Testis (tissue), 2 donors: Measurements from ENCODE around the gene TWNK.

Experiments used
- POLR2A ChIP-seq: fragments of 450-650 bp; IDR thresholded peaks from one replicate; pipeline ENCODE4 v1.6.1; 2017; ENCODE audit warnings: antibody characterized with exemption, mild to moderate bottlenecking, moderate library complexity
- TF ChIP-seq, protein P1 (sequence below), 3 experiments: fragments of 450-650 bp in 2 of 3; fragments of 200-600 bp in 1 of 3; sonication (generic) in 1 of 3; IDR thresholded peaks; one replicate each; pipeline ENCODE4 v1.5.1; 2016 to 2019; ENCODE audit warnings: antibody characterized with exemption in 3 of 3, mild to moderate bottlenecking in 2 of 3, moderate library complexity in 1 of 3

GRCh38 chr10:100998183-100998990 lies 11.0 kb downstream of the TWNK start:
- TF ChIP-seq POLR2A = no peak
- TF ChIP-seq, protein P1, sequence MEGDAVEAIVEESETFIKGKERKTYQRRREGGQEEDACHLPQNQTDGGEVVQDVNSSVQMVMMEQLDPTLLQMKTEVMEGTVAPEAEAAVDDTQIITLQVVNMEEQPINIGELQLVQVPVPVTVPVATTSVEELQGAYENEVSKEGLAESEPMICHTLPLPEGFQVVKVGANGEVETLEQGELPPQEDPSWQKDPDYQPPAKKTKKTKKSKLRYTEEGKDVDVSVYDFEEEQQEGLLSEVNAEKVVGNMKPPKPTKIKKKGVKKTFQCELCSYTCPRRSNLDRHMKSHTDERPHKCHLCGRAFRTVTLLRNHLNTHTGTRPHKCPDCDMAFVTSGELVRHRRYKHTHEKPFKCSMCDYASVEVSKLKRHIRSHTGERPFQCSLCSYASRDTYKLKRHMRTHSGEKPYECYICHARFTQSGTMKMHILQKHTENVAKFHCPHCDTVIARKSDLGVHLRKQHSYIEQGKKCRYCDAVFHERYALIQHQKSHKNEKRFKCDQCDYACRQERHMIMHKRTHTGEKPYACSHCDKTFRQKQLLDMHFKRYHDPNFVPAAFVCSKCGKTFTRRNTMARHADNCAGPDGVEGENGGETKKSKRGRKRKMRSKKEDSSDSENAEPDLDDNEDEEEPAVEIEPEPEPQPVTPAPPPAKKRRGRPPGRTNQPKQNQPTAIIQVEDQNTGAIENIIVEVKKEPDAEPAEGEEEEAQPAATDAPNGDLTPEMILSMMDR (IDR thresholded peaks at IDR 0.05) = no peak
